Heart left ventricle (tissue), 16 donors: ENCODE data around the gene UBR1. TPM values are rescaled to one million over a fixed set of nuclear protein-coding genes. Genes with fewer than 3 reads are reported as not detected.
"Not testable (repeated sequence)": the region's sequence is repeated elsewhere in the genome, so short reads cannot be mapped to it uniquely, and the experiment has no call there.

Experiments used
- ATAC-seq, 4 donors: fragments of 200-7000 bp; cut with Tn5 transposase; one replicate each; pipeline ENCODE4 v1.9.1; 2020 to 2022; ENCODE audit warnings: moderate library complexity in 4 of 4, mild to moderate bottlenecking in 3 of 4, moderate number of reproducible peaks in 1 of 4
- DNase-seq, 5 donors: peaks; one replicate each; pipeline ENCODE4 v3.0.0-alpha.2; 2020
- H3K27ac ChIP-seq, 12 donors: fragments of 200-600 bp; sonication (generic) in 4 of 12; one replicate each; pipeline versions ENCODE4 v1.5.0 to v1.8.0; 2016 to 2022; ENCODE audit warnings: mild to moderate bottlenecking in 2 of 12
- H3K27me3 ChIP-seq, 9 donors: fragments of 200-600 bp; sonication (generic) in 2 of 9; one replicate each; pipeline versions ENCODE4 v1.5.1 to v1.8.0; 2016 to 2022; ENCODE audit warnings: mild to moderate bottlenecking in 3 of 9
- H3K36me3 ChIP-seq, 9 donors: fragments of 200-600 bp; sonication (generic) in 2 of 9; one replicate each; pipeline versions ENCODE4 v1.5.0 to v1.8.0; 2018 to 2022; ENCODE audit warnings: mild to moderate bottlenecking in 2 of 9
- H3K4me1 ChIP-seq, 12 donors: fragments of 200-600 bp; sonication (generic) in 4 of 12; one replicate each; pipeline versions ENCODE4 v1.5.0 to v1.8.0; 2016 to 2022; ENCODE audit warnings: mild to moderate bottlenecking in 3 of 12
- H3K4me3 ChIP-seq, 12 donors: fragments of 200-600 bp; sonication (generic) in 4 of 12; one replicate each; pipeline versions ENCODE4 v1.5.0 to v1.8.0; 2017 to 2022; ENCODE audit warnings: mild to moderate bottlenecking in 9 of 12, moderate library complexity in 4 of 12
- H3K9me3 ChIP-seq, 12 donors: fragments of 200-600 bp; sonication (generic) in 4 of 12; one replicate each; pipeline versions ENCODE4 v1.5.0 to v1.8.0; 2016 to 2022; ENCODE audit warnings: mild to moderate bottlenecking in 1 of 12
- POLR2A ChIP-seq, 2 donors: fragments of 450-650 bp; IDR thresholded peaks; one replicate each; pipeline ENCODE4 v1.6.1; 2017; ENCODE audit warnings: antibody characterized with exemption in 2 of 2, mild to moderate bottlenecking in 2 of 2, moderate library complexity in 2 of 2
- WGBS, 4 donors: extraction: QIAGEN DNeasy Blood & Tissue Kit in 2 of 4; methylation state at CpG; one replicate each; pipeline versions ENCODE4 v1.1.5 to v1.1.7; 2013 to 2018; 5-methylcytosine and 5-hydroxymethylcytosine counted together
- intact Hi-C, 10 donors: fragments of 100-400 bp; cut with DNase I; formaldehyde crosslinking; loops; one replicate each; pipeline versions ENCODE4 v1.11.1 to v1.14.2; 2022
- polyA plus RNA-seq, 2 donors: library from polyadenylated mRNA; stranded (reverse); fragments of 200-250 nt; gene quantifications; one replicate each; pipeline ENCODE4 v1.2.3, GENCODE V29; 2013
- total RNA-seq, 9 donors: library from RNA; depleted of rRNA in 2 of 9; stranded (reverse); fragments of >200 nt in 2 of 9; fragmentation: NEBNext Ultra II Directional in 3 of 9; extraction: Animal tissue kit (Norgen Biotek cat#: 25700) in 3 of 9; gene quantifications; one replicate each; pipeline versions ENCODE4 v1.1.0 to v1.2.4, GENCODE V29; 2016 to 2023
- TF ChIP-seq, protein P1 (sequence below), 12 donors: fragments of 200-600 bp; sonication (generic) in 4 of 12; IDR thresholded peaks; one replicate each; pipeline versions ENCODE4 v1.5.0 to v1.8.0; 2018 to 2022; ENCODE audit warnings: antibody characterized with exemption in 12 of 12, mild to moderate bottlenecking in 5 of 12
- donor health status: ischemic (EF 13 %, LVEDD 7.1; RV severe dilation, severe dysfunction).
- donor health status: healthy with polysubstance abuse.
- donor health status: DM: no; HTN: yes; CAD: no.
- donor health status: DM: no; HTN: no; CAD: no.
- donor health status: ischemic (EF 25% LVEDD 6.9; RV normal size, moderate dysfunction).
- donor health status: ischemic (EF 25% LVEDD 5.7; RV mildly dilated, moderate dysfunction).
- donor health status: healthy.
- donor health status: DM: yes; HTN: yes; CAD: no.
- donor health status: ischemic (EF 35%, LVEDD 5.7; RV mildly dilated, moderate dysfunction).
- donor health status: nonischemic (EF 11% LVEDD 7.7; RV severe dilation, severe dysfunction).
- donor health status: DM: yes; HTN: yes; CAD: no.
- donor health status: PGD.
- donor health status: ischemic (EF 29% LVEDD 5.4; RV normal size, mild dysfunction).
- donor health status: nonischemic (EF 23%, LVEDD 6.1; RV moderate dilation, normal function).

UBR1 gene
- total and polyA plus RNA-seq, 11 donors = 4.9 to 38.9 (median 25.0) TPM

DNA sequence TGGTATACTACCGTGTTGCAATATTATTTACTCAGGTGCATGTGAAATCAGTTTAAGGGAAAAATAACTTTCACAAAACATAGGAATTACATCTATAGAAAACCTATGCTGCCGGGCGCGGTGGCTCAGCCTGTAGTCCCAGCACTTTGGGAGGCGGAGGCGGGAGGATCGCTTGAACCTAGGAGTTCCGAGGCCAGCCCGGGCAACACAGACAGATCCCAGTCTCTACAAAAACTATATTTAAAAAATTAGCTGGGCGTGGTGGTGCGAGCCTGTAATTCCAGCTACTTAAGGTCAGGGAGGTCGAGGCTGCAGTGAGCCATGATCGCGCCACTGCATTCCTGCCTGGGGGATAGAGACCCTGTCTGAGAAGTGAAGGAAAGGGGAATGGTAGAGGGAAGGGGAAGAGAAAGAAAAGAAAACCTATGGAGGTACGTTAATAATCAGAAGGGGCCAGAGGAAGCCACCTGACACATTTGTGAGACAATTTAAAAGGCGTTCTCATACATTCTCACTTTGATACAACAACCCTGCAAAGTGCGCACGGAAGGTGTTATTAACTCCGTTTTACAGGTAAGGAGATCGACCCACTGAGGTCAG is 27.1 kb upstream of the UBR1 start:
- Histone ChIP-seq H3K9me3 (peaks cover 0 to 5% (median 0%) of the 10 kb centered on the region in 12 donors), H3K4me1 (peaks cover 0 to 29% (median 14%) of the 10 kb centered on the region in 12 donors), H3K4me3 (peak overlapping the region; percentile 65 to 95 (median 82)), H3K27me3 (no peaks in the 10 kb centered on the region), H3K27ac (peak overlapping the region in 11 of 12 donors; percentile 61 to 89 (median 85)), H3K36me3 (peaks cover 0 to 29% (median 22%) of the 10 kb centered on the region in 9 donors)
- intact Hi-C loops = loop anchor here in 2 of 10 donors (1.0 to 2.0 kb wide), 2 partner anchors 26 to 27 kb away; partner anchors contain the start of gene UBR1 (in 2 of the 2)
- 29 to 33% (median 30%) methylated on average over 20 of the region's 20 CpGs for whole genome bisulfite sequencing, 4 donors
- DNase-seq = no peak
- TF ChIP-seq POLR2A (IDR thresholded peaks at IDR 0.05) = no peak
- TF ChIP-seq, protein P1, sequence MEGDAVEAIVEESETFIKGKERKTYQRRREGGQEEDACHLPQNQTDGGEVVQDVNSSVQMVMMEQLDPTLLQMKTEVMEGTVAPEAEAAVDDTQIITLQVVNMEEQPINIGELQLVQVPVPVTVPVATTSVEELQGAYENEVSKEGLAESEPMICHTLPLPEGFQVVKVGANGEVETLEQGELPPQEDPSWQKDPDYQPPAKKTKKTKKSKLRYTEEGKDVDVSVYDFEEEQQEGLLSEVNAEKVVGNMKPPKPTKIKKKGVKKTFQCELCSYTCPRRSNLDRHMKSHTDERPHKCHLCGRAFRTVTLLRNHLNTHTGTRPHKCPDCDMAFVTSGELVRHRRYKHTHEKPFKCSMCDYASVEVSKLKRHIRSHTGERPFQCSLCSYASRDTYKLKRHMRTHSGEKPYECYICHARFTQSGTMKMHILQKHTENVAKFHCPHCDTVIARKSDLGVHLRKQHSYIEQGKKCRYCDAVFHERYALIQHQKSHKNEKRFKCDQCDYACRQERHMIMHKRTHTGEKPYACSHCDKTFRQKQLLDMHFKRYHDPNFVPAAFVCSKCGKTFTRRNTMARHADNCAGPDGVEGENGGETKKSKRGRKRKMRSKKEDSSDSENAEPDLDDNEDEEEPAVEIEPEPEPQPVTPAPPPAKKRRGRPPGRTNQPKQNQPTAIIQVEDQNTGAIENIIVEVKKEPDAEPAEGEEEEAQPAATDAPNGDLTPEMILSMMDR (IDR thresholded peaks at IDR 0.05) = no peak
- peak in 3 of 4 donors; percentile 3 to 23 (median 17) for ATAC-seq

DNA sequence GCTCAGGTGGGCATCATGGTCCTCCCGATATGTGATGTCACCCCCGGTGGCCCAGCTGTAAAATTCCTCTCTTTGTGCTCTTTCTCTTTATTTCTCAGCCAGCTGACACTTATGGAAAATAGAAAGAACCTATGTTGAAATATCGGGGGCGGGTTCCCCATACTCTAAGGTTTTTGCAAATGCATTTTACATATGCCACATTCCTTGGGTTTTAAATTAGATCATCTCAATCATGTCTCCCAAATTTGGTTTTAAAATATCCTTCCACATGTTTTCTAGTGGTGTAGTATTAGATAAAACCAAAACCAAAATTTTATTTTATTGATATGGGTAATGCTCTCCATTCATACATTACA is 23.1 kb upstream of the UBR1 start:
- 92 to 94% (median 93%) methylated on average over 4 of the region's 4 CpGs for WGBS, 4 donors

DNA sequence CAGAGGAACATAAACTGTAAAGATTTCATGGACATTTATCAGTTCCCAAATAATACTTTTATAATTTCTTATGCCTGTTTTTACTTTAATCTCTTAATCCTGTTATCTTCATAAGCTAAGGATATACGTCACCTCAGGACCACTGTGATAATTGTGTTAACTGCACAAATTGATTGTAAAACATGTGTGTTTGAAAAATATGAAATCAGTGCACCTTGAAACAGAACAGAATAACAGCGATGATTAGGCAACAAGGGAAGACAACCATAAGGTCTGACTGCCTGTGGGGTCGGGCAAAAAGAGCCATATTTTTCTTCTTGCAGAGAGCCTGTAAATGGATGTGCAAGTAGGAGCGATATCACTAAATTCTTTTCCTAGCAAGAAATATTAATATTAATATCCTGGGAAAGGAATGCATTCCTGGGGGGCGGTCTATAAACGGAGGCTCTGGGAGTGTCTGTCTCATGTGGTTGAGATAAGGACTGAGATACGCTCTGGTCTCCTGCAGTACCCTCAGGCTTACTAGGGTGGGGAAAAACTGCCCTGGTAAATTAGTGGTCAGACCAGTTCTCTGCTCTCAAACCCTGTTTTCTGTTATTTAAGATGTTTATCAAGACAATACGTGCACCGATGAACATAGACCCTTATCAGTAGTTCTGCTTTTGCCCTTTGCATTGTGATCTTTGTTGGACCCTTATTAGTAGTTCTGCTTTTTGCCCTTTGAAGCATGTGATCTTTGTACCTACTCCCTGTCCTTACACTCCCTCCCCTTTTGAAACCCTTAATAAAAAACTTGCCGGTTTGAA is 22.5 kb upstream of the UBR1 start:
- H3K36me3 ChIP-seq, H3K27me3 ChIP-seq, H3K4me3 ChIP-seq, DNase-seq, H3K9me3 ChIP-seq, H3K27ac ChIP-seq, ATAC-seq, intact Hi-C loops: not testable (repeated sequence)
- peaks cover 0 to 13% (median 5%) of the 10 kb centered on the region in 12 donors for H3K4me1 ChIP-seq
- WGBS, 4 donors = 75 to 82% (median 77%) methylated on average over 10 of the region's 10 CpGs

More for the DNA sequence above, 23.1 kb upstream of the UBR1 start:
- DNase-seq (no peak), ATAC-seq (no peak)
- Histone ChIP-seq H3K4me1 (peaks cover 0 to 14% (median 6%) of the 10 kb centered on the region in 12 donors), H3K4me3 (no peak overlapping the region), H3K36me3 (no peaks in the 10 kb centered on the region), H3K9me3 (peaks cover 0 to 5% (median 0%) of the 10 kb centered on the region in 12 donors), H3K27ac (no peak overlapping the region), H3K27me3 (no peaks in the 10 kb centered on the region)
- TF ChIP-seq, protein P1 (IDR thresholded peaks at IDR 0.05) = no peak
- TF ChIP-seq POLR2A (IDR thresholded peaks at IDR 0.05) = no peak
- intact Hi-C loops = no loop called here

DNA sequence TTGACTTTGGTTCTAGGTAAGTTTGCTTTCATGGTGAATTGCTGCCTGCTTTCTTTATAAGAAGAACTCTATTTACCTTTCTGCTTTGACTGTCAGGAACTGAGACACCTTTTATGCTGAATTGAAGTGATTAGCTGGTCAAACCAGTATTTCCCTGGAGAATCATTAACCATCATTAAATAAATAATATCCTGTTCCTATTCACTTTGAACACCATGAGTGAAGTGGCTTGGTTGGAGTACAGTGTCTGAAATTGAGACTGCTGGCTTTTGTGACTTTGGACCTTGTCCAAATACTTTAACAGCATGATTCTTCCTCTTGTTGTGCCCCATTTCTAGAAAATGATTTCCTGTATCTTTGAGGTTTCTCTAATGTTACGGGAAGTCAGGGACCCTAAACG is 21.9 kb upstream of the UBR1 start:
- intact Hi-C loops = no loop called here

More for the DNA sequence above, 21.9 kb upstream of the UBR1 start:
- H3K27me3 ChIP-seq = no peaks in the 10 kb centered on the region
- TF ChIP-seq, protein P1 (IDR thresholded peaks at IDR 0.05) = no peak
- no peak for TF ChIP-seq POLR2A (IDR thresholded peaks at IDR 0.05)
- H3K27ac ChIP-seq = no peak overlapping the region
- H3K4me3 ChIP-seq = no peak overlapping the region
- WGBS, 4 donors = 69 to 83% (median 75%) methylated on average over 2 of the region's 2 CpGs
- no peak for DNase-seq
- H3K4me1 ChIP-seq = peaks cover 0 to 10% (median 3%) of the 10 kb centered on the region in 12 donors
- no peaks in the 10 kb centered on the region for H3K36me3 ChIP-seq
- ATAC-seq = no peak
- peaks cover 0 to 5% (median 0%) of the 10 kb centered on the region in 12 donors for H3K9me3 ChIP-seq
